Peyer's patch (tissue), 4 donors: ENCODE data around the gene B3GAT1.

Experiments used
- POLR2A ChIP-seq, 2 donors: fragments of 450-650 bp; IDR thresholded peaks; one replicate each; pipeline ENCODE4 v1.5.1; 2017; ENCODE audit warnings: antibody characterized with exemption in 2 of 2, mild to moderate bottlenecking in 2 of 2, moderate library complexity in 2 of 2
- TF ChIP-seq, protein P1 (sequence below), 6 experiments: fragments of 450-650 bp in 4 of 6; fragments of 200-600 bp in 2 of 6; sonication (generic) in 1 of 6; IDR thresholded peaks; one replicate each; pipeline ENCODE4 v1.5.1; 2017 to 2019; ENCODE audit warnings: antibody characterized with exemption in 6 of 6, mild to moderate bottlenecking in 3 of 6, moderate library complexity in 1 of 6

DNA sequence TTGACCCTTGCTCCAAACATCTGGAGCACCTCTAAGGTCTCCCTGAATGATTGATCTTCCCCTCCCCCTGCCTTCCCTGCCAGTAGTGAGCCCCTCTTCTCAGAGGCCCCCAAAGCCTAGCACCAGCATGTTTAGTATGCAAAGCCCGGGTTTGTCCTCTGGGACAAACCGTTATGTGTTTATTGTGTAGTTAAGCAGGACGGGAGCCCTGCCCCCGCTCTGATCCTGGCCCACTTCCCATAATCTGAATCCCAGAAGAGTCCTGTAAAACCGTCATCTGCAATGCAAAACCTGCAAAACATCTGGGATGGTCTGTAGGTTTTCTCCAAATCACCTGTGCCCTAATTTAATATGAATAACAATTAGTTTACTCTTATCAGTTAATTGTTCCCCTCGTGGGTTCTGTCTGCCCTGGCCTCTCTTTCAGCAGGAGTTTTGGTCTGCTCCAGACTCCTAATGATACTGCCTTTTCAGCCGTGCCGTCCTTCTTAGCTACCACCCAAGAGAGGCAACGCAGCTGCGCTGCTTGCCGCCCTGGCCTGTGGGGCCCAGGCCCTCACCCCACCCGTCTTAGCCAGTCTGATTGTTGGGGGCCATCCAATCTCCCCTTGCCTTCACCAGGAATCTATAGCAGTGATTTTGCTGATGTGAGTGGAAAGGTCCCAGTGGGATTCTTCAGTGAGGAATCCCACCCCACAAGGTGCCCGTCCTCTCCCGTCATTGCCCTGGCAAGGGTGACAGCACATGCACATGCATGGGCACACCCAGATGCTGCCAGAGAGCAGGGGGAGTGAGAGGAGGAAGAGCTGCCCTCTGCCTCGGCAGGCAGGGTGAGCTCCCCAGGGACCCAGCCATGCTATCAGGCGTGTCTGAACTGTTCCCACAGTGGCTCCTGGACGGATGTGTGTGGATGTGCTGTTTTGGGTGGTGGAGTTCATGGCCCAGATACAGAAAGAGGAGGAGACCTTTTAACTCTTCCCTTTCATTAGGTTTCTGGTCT is 3.0 kb upstream of the B3GAT1 start:
- TF ChIP-seq POLR2A (IDR thresholded peaks at IDR 0.05): no peak
- TF ChIP-seq, protein P1, sequence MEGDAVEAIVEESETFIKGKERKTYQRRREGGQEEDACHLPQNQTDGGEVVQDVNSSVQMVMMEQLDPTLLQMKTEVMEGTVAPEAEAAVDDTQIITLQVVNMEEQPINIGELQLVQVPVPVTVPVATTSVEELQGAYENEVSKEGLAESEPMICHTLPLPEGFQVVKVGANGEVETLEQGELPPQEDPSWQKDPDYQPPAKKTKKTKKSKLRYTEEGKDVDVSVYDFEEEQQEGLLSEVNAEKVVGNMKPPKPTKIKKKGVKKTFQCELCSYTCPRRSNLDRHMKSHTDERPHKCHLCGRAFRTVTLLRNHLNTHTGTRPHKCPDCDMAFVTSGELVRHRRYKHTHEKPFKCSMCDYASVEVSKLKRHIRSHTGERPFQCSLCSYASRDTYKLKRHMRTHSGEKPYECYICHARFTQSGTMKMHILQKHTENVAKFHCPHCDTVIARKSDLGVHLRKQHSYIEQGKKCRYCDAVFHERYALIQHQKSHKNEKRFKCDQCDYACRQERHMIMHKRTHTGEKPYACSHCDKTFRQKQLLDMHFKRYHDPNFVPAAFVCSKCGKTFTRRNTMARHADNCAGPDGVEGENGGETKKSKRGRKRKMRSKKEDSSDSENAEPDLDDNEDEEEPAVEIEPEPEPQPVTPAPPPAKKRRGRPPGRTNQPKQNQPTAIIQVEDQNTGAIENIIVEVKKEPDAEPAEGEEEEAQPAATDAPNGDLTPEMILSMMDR (IDR thresholded peaks at IDR 0.05): no peak
